SK-N-MC (cell line): ENCODE results near the gene CARMIL1.
"Not testable (repeated sequence)": the region's sequence is repeated elsewhere in the genome, so short reads cannot be mapped to it uniquely, and the experiment has no call there.

ENCODE experiments used
- DNase-seq: peaks from one replicate; pipeline ENCODE4 v3.0.0-alpha.2; 2011; ENCODE audit warnings: low read depth, low spot score
- H3K27ac ChIP-seq: fragments of 200-600 bp; sonication (generic); 2 replicates; pipeline ENCODE4 v1.5.1; 2016; ENCODE audit warnings: mixed run types
- H3K36me3 ChIP-seq: fragments of 200-600 bp; sonication (generic); 2 replicates; pipeline ENCODE4 v1.6.1; 2017; ENCODE audit warnings: antibody characterized with exemption, low read length, mixed read lengths; ENCODE audit not compliant: insufficient read depth
- H3K4me3 ChIP-seq: fragments of 200-600 bp; sonication (generic); 2 replicates; pipeline ENCODE4 v1.5.1; 2016
- H3K9ac ChIP-seq: fragments of 200-600 bp; sonication (generic); 2 replicates; pipeline ENCODE4 v1.8.0; 2017; ENCODE audit warnings: mixed run types, mixed read lengths; ENCODE audit not compliant: insufficient read length
- H3K9me3 ChIP-seq: fragments of 200-600 bp; sonication (generic); 2 replicates; pipeline ENCODE4 v1.6.1; 2017; ENCODE audit warnings: low read depth, mild to moderate bottlenecking, antibody characterized with exemption, low read length, moderate library complexity, mixed read lengths
- EZH2 ChIP-seq: fragments of 200-600 bp; sonication (generic); IDR thresholded peaks from one replicate; pipeline ENCODE4 v1.6.1; 2017; ENCODE audit warnings: antibody characterized with exemption
- FOXP2 ChIP-seq: optimal IDR thresholded peaks from 2 replicates; pipeline ENCODE3; 2011; ENCODE audit warnings: mild to moderate bottlenecking, moderate library complexity; ENCODE audit not compliant: insufficient read depth; ENCODE audit errors: extremely low read length, control extremely low read depth
- POLR2AphosphoS5 ChIP-seq: IDR thresholded peaks from 2 replicates; pipeline ENCODE4 v1.6.1; 2012; ENCODE audit warnings: mild to moderate bottlenecking, low read depth, low read length, borderline replicate concordance

Gene CARMIL1

GRCh38 chr6:25297039-25297441 lies 17.9 kb downstream of the CARMIL1 start:
- no peak overlapping the region for H3K4me3 ChIP-seq
- no peak overlapping the region for H3K27ac ChIP-seq
- no peaks in the 10 kb centered on the region for H3K36me3 ChIP-seq
- H3K9me3 ChIP-seq = no peaks in the 10 kb centered on the region
- no peak overlapping the region for H3K9ac ChIP-seq
- TF ChIP-seq FOXP2 (no peak), POLR2AphosphoS5 (no peak), EZH2 (no peak)
- DNase-seq = no peak

- Histone ChIP-seq H3K9me3 (no peaks in the 10 kb centered on the region), H3K9ac (no peak overlapping the region), H3K4me3 (no peak overlapping the region), H3K36me3 (no peaks in the 10 kb centered on the region), H3K27ac (no peak overlapping the region)
- DNase-seq = no peak
- no peak for TF ChIP-seq EZH2
- TF ChIP-seq POLR2AphosphoS5 = no peak
Measured at GRCh38 chr6:25297823-25298522, 18.8 kb downstream of the CARMIL1 start.

GRCh38 chr6:25298523-25298865 lies 19.3 kb downstream of the CARMIL1 start:
- DNase-seq, H3K9me3 ChIP-seq, H3K27ac ChIP-seq, H3K4me3 ChIP-seq, H3K36me3 ChIP-seq, H3K9ac ChIP-seq: not testable (repeated sequence)

DNA sequence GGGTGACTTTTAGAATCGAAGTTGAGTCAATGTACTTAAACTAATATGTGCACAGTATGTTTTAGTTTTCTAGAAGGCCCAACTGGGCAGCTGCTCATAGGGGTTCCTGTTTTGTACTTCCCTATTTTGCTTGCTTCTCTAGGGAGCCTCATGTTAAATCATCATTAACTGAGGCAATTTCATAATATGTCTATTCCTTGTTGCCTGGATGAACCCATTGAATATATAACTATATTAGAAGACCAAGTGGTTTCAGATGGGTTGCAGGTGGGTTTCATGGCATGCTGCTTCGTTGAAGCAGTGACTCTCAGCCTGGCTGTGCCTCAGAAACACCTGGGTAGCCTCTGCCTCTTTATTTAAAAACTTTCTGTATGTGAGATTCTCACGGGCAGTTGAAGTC lies 22.2 kb downstream of the CARMIL1 start:
- H3K9ac ChIP-seq = no peak overlapping the region
- H3K4me3 ChIP-seq = no peak overlapping the region
- H3K27ac ChIP-seq = no peak overlapping the region
- TF ChIP-seq EZH2 (no peak), POLR2AphosphoS5 (no peak), FOXP2 (no peak)
- no peaks in the 10 kb centered on the region for H3K36me3 ChIP-seq
- DNase-seq = no peak
- no peaks in the 10 kb centered on the region for H3K9me3 ChIP-seq

- no peak overlapping the region for H3K27ac ChIP-seq
- no peak for TF ChIP-seq POLR2AphosphoS5
- TF ChIP-seq EZH2 = no peak
- no peak for TF ChIP-seq FOXP2
- H3K9ac ChIP-seq = no peak overlapping the region
- no peak for DNase-seq
- no peaks in the 10 kb centered on the region for H3K9me3 ChIP-seq
- H3K4me3 ChIP-seq = no peak overlapping the region
- H3K36me3 ChIP-seq = no peaks in the 10 kb centered on the region
Measured at GRCh38 chr6:25302151-25302550, 23.0 kb downstream of the CARMIL1 start.

DNA sequence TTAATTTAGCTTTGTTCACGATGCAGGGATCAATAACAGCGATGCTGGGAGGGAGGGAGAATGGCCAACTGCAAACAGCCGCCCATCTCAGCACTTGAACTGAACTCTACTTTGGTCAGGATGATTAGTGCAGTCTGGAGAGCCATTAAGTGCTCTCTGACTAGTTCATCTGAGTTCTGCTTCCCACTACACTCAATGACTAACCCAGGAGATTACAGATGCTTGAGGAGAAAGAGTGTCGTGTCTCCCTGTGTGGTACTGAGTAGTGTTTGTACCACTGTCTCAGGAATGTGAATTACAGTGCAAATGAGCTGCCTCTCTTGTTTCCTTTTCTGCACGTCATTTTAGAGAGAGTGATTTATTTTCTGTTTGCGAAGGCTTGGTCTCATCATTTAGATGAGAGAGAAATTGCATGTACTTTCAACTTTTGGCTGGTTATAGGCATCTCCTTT lies 23.5 kb downstream of the CARMIL1 start:
- DNase-seq = no peak
- H3K9me3 ChIP-seq = no peaks in the 10 kb centered on the region
- TF ChIP-seq EZH2 = no peak
- TF ChIP-seq FOXP2 = no peak
- no peak for TF ChIP-seq POLR2AphosphoS5
- H3K4me3 ChIP-seq = no peak overlapping the region
- no peak overlapping the region for H3K9ac ChIP-seq
- no peak overlapping the region for H3K27ac ChIP-seq
- H3K36me3 ChIP-seq = no peaks in the 10 kb centered on the region

DNA sequence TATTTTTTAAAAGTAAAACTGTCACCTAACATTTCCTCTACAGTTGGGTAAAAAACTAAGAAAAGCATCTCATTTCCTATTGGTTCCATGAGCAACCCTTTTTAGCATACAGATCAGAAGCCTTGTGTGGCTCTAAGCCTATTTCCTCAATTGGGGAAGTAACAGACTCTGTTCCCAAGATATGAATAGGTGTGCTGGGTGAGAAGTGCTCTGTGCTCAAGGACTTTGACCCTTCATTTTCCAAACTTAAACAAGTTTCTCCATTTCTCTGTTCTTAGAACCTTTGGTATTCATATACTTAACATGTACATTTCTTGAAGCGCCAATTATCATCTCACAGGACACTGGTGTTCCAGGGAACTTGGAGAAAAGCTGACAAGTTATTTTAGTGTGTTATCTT lies 24.1 kb downstream of the CARMIL1 start:
- H3K27ac ChIP-seq = no peak overlapping the region
- TF ChIP-seq FOXP2 = no peak
- TF ChIP-seq POLR2AphosphoS5 = no peak
- TF ChIP-seq EZH2 = no peak
- H3K4me3 ChIP-seq = no peak overlapping the region
- no peak overlapping the region for H3K9ac ChIP-seq
- no peaks in the 10 kb centered on the region for H3K36me3 ChIP-seq
- no peaks in the 10 kb centered on the region for H3K9me3 ChIP-seq
- DNase-seq = no peak

DNA sequence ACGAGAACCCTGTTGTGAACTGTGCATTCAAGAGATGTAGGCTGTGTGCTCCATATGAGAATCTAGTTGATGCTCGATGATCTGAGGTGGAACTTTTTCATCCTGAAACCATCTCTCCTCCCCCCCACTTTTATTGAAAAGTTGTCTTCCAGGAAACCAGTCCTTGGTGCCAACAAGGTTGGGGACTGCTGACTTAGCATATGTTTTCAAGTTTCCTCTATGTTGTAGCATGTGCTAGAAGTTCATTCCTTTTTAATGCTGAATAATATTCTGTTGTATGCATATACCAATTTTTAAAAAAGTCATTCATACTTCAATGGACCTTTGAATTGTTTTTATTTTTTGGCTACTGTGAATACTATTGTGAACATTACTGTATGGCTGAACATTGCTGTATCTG lies 27.2 kb downstream of the CARMIL1 start:
- no peak for DNase-seq
- H3K4me3 ChIP-seq = no peak overlapping the region
- TF ChIP-seq POLR2AphosphoS5 (no peak), FOXP2 (no peak), EZH2 (no peak)
- no peak overlapping the region for H3K27ac ChIP-seq
- no peaks in the 10 kb centered on the region for H3K36me3 ChIP-seq
- no peak overlapping the region for H3K9ac ChIP-seq
- no peaks in the 10 kb centered on the region for H3K9me3 ChIP-seq

DNA sequence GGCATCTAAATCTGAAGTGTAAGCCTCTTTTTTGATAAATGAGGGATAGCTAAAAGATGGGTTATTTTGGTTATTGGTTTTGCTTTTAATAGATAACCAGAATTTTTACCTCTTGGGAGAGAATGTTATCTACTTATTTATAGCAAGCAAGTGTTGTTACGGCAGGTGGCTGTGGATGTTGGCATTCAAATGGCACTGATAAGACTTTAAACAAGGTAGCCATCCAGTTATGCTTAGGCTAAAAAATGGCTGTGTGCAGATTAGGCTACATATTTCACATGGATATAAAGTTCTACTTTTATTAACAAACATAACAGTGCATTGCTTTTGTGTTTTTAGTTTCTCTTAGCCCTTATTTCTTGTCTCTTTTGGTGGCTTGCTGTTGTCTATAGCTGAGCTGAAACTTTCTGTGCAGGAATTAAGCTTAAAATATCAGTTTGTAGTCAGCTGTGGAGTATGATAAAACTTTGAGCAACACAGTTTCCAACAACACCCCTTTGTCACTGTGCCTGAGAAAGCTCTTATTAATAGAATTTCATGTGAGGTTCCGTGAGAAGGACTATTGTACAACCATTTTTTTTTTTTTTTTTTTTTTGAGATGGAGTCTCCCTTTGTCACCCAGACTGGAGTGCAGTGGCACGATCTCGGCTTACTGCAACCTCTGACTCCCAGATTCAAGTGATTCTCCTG lies 28.8 kb downstream of the CARMIL1 start:
- TF ChIP-seq EZH2 (no peak), FOXP2 (no peak), POLR2AphosphoS5 (no peak)
- no peak overlapping the region for H3K9ac ChIP-seq
- no peak overlapping the region for H3K27ac ChIP-seq
- H3K4me3 ChIP-seq = no peak overlapping the region
- no peak for DNase-seq
- no peaks in the 10 kb centered on the region for H3K36me3 ChIP-seq
- H3K9me3 ChIP-seq = no peaks in the 10 kb centered on the region
